Stomach (tissue), 4 donors: Measurements from ENCODE around the gene CPS1.

Experiments
- EP300 ChIP-seq: sonication (generic); formaldehyde crosslinking; IDR thresholded peaks from one replicate; pipeline ENCODE4 v1.6.1; 2017; ENCODE audit warnings: antibody characterized with exemption
- POLR2A ChIP-seq, 4 donors: fragments of 450-650 bp; IDR thresholded peaks; one replicate each; pipeline ENCODE4 v1.6.1; 2016; ENCODE audit warnings: antibody characterized with exemption in 4 of 4, control low read depth in 2 of 4, mild to moderate bottlenecking in 1 of 4, moderate library complexity in 1 of 4
- POLR2AphosphoS5 ChIP-seq, 3 donors: sonication (generic); formaldehyde crosslinking; IDR thresholded peaks; one replicate each; pipeline ENCODE4 v1.6.1; 2016; ENCODE audit warnings: antibody characterized with exemption in 3 of 3

DNA sequence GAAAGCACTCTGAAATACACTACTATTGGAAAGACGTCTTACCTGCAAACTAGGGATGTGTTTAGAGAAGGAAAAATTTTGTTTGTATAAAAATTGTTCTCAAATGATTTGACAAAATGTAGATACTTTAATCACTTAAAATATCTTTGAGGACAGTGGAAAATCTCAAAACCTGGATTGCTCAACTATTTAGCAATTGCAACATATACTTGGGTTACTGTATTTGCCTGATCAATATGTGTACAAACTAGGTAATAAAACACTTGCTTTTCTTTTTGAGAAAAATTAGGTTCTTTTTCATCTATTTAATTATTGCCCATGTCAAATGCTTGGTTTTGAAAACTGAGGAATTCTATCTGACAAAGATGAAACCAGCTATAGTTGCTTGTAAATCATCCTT, 60.9 kb downstream of the CPS1 start:
- no peak for TF ChIP-seq EP300
- TF ChIP-seq POLR2A (IDR thresholded peaks at IDR 0.05) = no peak
- TF ChIP-seq POLR2AphosphoS5 (IDR thresholded peaks at IDR 0.05) = no peak
